Fibroblast of skin of left biceps (primary cell): ENCODE measurements around the gene ORAI2.
"Not testable (repeated sequence)": the region's sequence is repeated elsewhere in the genome, so short reads cannot be mapped to it uniquely, and the experiment has no call there.

Experiments used
- DNase-seq, 2 experiments: peaks; one replicate each; pipeline ENCODE4 v3.0.0-alpha.2; 2013; ENCODE audit warnings: low read depth in 2 of 2

Gene ORAI2

GRCh38 chr7:102447311-102447710 is 13.9 kb downstream of the ORAI2 start:
- DNase-seq: no peak

GRCh38 chr7:102449136-102449535 is 15.8 kb downstream of the ORAI2 start:
- no peak for DNase-seq

DNA sequence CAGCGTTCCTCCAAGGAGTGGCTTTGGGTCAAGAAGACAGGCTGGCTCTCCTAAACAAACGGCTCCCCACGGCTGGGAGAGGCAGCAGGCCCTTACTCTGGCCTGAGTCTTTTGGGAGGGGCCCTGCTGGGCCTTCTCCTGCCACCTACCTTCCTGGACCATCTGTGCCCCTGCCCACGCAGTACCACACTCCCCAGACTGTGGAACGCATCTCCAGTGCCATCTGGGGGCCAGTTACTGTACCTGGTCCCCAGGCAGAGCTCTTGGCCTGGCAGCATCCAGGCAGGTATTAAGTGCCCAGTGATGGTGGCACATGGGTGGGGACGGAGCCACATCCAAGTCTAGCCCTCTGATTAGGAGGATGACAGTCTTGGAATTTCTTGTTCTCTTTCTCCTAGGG is 16.9 kb downstream of the ORAI2 start:
- DNase-seq: no peak

DNA sequence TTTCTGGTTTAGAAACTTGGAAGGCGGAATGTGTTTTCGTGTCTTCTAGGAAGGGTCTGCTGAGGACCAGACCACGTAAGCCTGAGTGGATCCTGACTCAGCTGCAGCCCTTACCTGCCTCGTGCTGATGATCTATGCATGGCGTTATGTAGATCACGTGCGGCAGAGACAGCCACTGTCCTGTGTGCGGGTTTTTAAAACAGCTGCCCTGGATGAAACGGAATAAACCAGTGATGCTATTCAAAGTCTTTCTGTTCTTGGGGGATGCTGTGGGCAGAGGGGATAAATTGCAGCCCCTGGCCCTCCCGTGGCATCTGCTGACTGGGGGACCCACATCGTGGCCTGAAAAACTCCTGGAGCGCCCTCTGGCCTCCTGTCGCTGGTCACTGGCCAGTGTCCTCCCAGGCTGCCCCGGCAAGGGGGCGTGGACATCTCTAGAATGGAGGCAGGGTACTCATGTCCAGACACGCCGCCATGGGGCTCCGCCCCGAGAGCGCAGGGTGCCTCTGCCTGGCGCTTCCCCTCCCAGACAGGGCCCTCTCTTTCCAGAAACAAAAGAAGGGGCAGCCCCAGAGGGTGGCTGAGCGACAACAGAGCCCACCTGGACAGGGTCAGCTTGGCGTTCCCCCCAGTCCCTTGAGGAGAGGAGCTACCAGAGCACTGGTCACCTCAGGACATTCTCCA is 18.1 kb downstream of the ORAI2 start:
- DNase-seq: no peak

DNA sequence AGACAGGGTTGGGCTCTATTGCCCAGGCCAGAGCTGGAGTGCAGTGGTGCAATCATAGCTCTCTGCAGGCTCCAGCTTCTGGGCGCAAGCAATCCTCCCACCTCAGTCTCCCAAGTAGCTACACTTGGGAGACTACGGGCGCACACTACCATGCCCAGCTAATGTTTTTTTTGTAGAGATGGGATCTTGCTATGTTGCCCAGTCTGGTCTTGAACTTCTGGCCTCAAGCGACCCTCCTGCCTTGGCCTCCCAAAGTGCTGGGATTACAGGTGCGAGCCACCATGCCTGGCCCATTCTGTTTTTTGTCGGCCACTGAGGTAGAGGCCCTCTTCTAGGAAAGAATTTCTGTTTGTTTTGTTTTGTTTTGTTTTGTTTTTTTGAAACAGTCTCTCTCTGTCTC is 19.1 kb downstream of the ORAI2 start:
- DNase-seq: no peak

GRCh38 chr7:102453319-102453718 is 19.9 kb downstream of the ORAI2 start:
- no peak for DNase-seq

- no peak for DNase-seq
These were observed 21.1 kb downstream of the ORAI2 start for GRCh38 chr7:102454468-102454867.

- not testable (repeated sequence) for DNase-seq
These were observed 21.6 kb downstream of the ORAI2 start for GRCh38 chr7:102454932-102455331.

DNA sequence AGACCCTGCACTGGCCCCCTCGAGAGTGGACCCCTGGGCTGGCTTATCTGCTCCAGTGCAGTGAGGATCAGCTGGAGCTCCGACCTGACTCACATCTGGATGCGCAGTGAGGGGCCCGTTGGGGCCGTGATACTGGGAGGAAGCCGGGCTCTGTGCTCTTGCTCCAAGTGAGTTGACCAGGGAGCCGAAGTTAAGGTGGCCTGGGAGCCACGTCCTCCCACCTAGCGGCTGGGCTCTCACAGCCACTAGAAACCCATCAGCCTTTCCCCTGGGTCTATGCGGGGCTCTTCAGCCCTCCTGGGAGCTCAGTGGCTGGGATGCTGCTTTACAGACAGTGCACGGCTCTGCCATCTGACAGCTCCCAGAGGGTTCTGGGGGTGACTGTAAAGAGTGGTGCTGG is 22.2 kb downstream of the ORAI2 start:
- DNase-seq: no peak

DNA sequence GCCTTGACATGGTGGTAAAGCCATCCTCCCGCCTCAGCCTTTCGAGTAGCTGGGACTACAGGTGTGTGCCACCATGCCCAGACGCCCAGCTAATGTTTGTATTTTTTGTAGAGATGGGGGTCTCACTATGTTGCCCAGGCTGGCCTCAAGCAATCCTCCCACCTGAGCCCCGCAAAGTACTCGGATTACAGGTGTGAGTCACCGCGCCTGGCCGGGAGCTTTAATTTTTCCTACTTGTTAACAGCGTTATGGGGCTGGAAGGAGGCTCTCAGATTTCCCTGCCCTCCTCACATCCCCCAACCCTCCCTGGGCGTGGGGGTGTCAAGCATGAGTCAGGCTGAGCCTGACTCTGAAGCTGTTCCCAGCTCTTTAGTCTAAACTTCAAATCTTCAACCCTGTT is 23.0 kb downstream of the ORAI2 start:
- peak in 1 of 2 experiments; percentile 12 for DNase-seq

DNA sequence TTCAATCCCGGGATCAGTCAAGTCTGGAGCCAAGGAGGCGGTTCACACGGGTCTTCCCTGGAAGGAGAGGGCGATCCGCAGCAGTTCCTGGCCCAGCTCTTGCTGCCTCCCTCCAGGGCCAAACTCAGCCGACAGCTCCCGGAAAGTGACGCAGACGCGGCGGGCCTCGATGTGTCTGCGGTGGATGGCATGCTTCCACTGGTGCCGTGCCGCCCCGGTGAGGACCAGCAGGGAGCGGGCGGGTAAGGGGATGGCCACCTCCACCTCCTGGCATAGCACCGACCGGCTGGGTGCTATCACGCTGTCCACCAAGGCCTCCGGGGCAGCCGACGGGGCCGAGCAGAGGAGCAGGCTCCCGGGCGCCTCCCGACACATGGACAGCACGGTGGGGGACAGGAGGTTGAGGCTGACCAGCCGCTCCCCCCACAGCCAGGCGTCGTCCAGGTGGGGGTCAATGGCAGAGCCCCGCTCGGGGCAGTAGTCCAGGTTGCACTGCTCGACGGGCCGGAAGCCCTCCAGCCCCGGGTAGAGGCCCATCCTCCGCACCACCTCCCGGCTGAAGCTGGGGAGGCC is 24.1 kb downstream of the ORAI2 start:
- no peak for DNase-seq

- no peak for DNase-seq
These were observed 26.0 kb downstream of the ORAI2 start for GRCh38 chr7:102459221-102459844.

GRCh38 chr7:102460467-102460866 is 27.1 kb downstream of the ORAI2 start:
- DNase-seq: no peak

- no peak for DNase-seq
These were observed 30.6 kb downstream of the ORAI2 start for GRCh38 chr7:102463841-102464576.

GRCh38 chr7:102464577-102465280 is 31.4 kb downstream of the ORAI2 start, which contains the start of the genes ALKBH4 and LRWD1:
TSS of gene ALKBH4 (minus strand) at chr7:102464863. CDS start at chr7:102464836, 27 bp downstream.
TSS of gene LRWD1 (plus strand) at chr7:102464984. CDS start at chr7:102465081, 97 bp downstream.
- peak; percentile 67 to 70 for DNase-seq

- no peak for DNase-seq
These were observed 32.7 kb downstream of the ORAI2 start for GRCh38 chr7:102466097-102466496.

GRCh38 chr7:102467581-102468477 is 34.5 kb downstream of the ORAI2 start:
- DNase-seq: no peak

DNA sequence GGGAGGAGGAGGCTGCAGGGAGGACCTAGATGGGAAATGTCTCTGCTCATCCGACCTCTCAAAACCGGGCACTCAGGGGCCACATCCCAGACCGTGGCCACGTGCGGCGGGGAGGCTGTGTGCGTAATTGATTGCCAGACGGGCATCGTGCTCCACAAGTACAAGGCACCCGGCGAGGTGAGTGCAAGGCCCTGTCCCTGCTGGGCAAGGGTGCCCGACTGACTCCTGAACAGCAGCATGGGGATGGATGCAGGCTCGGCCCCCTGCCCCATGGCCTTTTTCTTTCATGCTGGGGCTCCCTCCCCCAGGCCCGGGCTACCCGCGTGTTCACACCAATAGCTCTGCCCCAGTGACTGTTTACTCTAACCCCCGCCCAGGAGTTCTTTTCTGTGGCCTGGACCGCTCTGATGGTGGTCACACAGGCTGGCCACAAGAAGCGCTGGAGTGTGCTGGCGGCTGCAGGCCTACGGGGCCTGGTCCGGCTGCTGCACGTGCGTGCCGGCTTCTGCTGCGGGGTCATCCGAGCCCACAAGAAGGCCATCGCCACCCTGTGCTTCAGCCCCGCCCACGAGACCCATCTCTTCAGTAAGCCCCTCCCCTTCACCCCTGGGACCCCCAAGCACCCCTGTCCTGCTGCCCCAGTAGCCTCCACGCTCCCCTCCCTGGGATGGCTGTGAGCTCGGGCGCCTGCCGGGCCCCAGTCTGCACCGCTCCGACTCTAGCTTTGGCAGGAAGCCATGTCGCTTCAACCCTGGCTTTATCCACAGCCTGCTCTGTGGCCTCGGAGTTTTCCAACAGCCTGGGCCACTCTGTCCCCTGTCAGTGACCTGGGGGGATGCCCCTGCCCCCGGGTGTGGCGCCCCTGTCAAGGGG is 35.3 kb downstream of the ORAI2 start:
- DNase-seq: no peak

DNA sequence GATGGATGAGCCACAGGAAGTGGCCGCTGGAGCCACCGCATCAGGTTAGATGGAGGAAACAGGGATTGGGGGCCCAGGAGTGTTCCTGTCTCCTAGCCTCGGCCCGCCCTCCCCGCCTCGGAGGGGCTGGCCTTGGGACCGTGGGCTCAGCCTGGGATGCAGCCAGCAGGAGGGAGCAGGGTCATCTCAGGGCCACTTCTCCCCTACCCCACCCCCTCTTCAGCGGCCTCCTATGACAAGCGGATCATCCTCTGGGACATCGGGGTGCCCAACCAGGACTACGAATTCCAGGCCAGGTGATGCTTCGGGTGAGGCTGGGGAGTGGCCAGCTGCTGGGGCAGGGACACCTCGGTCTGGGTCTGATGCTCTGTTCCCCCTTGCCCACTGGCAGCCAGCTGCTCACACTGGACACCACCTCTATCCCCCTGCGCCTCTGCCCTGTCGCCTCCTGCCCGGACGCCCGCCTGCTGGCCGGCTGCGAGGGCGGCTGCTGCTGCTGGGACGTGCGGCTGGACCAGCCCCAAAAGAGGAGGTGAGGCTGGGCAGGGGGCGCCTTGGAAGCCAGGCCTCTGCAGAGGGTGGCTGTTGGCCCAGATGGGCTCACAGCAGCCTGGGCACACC is 36.1 kb downstream of the ORAI2 start:
- DNase-seq: no peak
